ENCODE results near the gene PFKFB3.
"Not testable (repeated sequence)": the region's sequence is repeated elsewhere in the genome, so short reads cannot be mapped to it uniquely, and the experiment has no call there.

PFKFB3 gene

DNA sequence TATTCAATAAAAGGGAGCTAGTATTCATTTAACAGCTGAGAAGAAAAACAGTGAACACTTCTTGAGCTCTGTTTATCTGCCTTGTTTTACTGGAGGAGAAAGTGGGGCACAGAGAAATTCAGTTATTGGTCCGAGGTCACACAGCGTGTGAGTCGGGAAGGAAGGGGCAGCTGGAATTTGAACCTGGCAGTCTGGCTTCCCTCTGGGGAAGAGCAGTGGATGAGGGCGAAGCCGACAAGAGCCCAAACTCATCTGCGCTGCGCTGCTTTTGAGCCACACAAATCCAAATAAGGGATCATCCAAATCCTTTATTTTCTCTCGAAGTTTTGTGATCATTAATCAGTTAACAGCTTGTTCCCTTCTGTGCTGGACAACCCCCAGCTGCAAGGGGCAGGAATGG lies 23.7 kb upstream of the PFKFB3 start:
- no peak for DNase-seq

- no peak for DNase-seq
Observed at GRCh38 chr10:6180480-6181110, 22.1 kb upstream of the PFKFB3 start.

GRCh38 chr10:6181249-6181648 lies 21.5 kb upstream of the PFKFB3 start:
- DNase-seq = no peak

DNA sequence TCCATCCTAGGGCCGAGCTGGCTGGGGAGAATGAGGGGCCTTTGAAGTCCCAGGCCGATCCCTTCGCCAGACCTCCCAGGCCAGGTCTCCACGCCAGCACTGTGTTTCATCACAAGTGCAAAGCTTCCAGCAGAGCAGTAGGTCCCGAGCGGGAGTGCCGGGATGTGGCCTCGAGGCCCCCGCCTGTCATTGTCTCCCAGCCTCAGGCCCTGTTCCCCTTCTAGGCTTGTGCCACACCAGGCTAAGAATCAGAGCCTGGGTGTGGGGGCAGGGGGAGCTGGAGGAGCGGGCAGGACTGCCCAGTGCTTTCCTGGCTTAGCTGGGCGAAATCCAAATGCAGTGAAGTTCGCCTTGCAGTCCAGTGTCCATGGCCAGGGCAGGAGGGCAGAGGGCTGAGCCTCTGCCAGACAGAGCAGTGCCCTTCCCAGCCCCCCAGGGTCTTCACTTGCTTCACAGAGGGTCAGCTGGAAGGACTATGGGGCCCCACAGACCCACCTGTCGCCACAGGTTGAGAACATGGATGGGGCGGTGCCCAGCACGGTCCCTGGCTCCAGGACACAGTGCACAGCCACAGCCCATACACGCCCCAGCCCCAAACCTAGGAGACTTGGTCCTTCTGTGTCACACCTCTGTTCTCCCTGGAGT lies 20.2 kb upstream of the PFKFB3 start:
- DNase-seq = no peak

DNA sequence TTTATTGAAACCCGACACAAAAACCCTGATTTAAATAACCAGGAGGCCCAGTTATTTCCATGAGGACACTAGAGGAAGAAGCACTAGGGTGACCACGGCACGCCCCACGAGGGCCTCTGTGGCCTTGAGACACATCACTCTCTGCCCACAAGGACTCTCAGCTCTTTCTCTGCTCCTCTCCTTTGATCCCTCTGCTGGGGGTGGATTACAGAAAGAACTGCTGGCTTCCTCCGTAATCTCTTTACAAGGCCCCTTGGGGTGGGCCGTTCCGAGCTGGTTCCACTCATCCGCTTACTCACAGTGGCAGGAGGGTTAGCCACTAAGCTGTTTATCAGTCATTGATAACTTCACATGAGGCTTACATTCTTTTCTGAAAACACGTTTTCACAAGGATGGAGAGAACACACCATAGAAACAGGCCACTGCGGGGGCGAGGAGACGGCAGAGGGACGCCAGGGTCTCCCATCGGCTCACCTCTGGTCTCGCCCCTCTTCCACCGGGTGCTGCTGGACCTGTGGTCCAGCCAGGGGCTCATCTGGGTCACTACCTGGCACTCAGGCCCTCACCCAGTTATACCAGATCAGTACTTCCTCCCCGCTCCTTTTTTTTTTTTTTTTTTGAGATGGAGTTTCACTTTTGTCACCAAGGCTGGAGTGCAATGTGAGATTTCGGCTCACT lies 17.6 kb upstream of the PFKFB3 start:
- no peak for DNase-seq

DNA sequence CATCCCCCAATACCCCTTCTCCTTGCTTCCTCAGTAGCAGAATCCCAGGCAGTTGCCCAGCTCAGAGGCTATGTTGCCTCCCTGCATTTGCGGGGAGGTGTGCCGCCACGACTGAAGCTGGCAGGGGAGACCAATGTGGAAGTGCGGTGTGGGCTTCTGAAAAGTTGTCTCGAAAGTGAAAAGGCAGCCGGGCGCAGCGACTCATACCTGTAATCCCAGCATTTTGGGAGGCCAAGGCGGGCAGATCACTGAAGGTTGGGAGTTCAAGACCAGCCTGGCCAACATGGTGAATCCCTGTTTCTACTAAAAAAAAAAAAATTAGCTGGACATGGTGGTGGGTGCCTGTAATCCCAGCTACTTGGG lies 15.9 kb upstream of the PFKFB3 start:
- DNase-seq = no peak

DNA sequence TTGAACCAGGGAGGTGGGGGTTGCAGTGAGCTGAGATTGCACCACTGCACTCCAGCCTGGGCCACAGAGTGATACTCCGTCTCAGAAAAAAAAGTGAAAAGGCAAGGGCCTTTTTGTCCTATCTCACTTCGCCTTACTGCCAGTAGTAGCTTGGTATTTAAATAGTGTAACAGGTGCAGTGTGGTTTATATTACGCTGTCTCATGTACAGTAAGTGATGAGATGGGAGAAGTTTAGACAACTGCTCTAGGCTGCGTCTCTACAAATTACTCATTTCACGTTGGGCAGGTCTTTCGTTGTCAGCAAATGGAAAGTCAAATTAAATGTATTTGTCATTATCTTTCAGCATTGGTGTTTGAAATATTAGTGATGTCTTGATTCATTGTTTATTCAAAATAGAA lies 15.5 kb upstream of the PFKFB3 start:
- DNase-seq = no peak

- DNase-seq = not testable (repeated sequence)
Observed at GRCh38 chr10:6190033-6190432, 12.7 kb upstream of the PFKFB3 start.

DNA sequence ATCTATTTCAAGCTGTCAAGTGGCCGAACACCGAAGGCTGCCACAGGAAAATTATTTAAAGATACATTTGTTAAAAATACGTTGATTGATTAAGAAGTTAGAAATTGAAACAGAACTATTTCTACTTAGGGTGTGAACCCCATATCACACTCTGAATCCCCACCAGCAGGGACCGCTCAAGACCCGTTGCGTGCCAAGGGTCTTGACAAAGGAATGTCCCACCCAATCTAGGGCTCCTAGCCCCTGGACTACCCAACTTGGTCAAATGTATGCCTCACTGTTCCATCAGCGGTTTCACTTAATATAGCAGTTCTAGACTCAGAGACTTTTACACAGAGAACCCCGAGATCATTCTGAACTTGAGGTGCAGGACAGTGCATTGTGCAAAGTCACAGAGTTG lies 11.6 kb upstream of the PFKFB3 start:
- no peak for DNase-seq

DNA sequence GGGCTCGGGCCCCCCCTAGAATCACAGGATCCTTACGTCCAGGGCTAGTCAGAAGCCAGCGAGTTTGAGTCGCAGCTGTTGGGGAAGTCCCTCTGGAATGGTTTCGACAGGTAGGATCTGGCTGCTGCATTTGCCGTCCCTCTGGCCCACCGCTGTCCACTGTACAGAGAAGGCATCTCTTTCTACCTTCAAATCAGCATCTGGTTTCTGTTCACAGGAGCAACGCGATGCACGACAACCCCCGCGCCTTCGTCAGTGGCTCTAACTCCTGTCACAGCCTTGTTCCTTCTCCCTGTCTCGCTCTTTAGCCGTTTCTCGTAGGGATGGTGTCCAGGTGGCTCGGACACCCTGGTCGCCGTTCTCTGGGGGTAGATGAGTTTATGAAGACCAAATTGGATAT lies 11.2 kb upstream of the PFKFB3 start:
- DNase-seq = no peak

GRCh38 chr10:6193342-6193741 lies 9.4 kb upstream of the PFKFB3 start:
- not testable (repeated sequence) for DNase-seq

GRCh38 chr10:6194311-6194710 lies 8.4 kb upstream of the PFKFB3 start:
- DNase-seq = no peak

DNA sequence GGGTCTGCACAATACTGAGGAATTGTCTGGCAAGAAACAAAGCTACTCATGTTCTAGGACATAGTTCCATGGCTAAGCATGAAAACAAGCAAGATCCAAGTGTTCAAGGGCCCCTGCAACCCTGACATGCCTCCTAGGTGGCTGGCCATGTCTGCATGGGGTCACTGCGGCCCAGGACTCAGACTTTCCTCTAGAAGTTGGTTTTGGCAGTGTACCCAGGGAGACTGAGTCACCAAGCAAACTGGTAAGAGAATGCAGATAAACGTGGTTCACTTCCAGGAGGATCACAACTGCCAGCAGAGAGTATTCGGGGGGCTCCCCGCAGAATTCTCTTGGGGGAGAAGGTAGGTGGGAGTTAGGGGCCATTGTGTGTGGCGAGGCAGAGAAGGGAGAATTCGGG lies 7.4 kb upstream of the PFKFB3 start:
- no peak for DNase-seq

DNA sequence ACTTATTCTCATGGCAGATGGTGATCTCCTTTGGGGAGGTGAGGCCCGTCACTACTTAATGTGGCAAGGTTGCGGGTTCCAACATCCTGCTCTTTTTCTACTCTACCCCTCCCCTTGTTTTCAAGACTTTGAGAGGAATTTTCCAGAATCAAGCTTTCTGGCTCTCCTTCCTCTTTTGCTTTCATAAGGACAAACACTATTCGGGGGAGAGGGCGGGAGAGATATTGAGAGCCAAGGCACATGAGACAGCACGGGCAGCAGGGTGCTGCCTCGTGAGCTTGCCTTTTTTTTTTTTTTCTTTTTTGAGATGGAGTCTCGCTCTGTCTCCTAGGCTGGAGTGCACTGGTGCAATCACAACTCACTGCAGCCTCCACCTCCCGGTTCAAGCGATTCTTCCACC lies 6.9 kb upstream of the PFKFB3 start:
- no peak for DNase-seq

DNA sequence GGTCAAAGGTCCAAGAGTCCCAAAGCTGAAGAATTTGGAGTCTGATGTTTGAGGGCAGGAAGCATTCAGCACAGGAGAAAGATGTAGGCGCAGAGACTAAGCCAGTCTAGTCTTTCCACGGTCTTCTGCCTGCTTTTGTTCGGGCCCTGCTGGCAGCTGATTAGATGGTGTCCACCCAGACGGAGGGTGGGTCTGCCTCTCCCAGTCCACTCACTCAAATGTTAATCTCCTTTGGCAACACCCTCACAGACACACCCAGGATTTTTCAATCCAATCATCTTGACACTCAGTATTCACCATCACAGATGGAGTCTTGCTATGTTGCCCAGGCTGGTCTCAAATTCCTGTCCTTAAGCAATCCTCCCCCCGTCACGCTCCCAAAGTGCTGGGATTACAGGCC lies 6.2 kb upstream of the PFKFB3 start:
- not testable (repeated sequence) for DNase-seq

- DNase-seq = no peak
Observed at GRCh38 chr10:6197321-6197720, 5.4 kb upstream of the PFKFB3 start.

- no peak for DNase-seq
Observed at GRCh38 chr10:6198171-6198570, 4.6 kb upstream of the PFKFB3 start.

DNA sequence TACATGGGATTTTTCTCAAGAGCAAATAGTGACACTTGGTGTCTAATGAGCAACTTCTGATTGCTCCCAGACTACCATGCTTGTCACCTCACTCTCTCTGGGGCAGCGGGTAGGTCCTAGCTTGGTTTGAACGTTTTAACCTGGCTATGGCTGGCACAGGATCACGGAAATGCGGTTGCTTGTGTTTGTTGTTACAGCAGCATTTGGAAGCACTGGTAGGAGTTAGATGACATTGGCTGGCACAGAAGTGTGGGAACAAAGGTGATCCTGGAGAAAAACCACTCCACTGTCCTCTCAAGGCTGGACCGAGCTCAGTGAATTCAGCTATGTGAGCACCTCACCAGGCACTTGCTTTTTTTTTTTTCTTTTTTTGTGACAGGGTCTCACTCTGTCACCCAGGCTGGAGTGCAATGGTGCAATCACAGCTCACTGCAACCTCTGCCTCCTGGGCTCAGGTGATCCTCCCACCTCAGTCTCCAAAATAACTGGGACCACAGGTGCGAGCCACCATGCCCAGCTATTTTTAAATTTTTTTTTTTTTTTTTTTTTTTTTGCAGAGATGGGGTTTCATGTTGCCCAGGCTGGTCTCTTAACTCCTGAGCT lies 3.5 kb upstream of the PFKFB3 start:
- peak; percentile 53 for DNase-seq

GRCh38 chr10:6200440-6200733 lies 2.3 kb upstream of the PFKFB3 start:
- no peak for DNase-seq

GRCh38 chr10:6200734-6201515 lies 1.8 kb upstream of the PFKFB3 start:
- no peak for DNase-seq

DNA sequence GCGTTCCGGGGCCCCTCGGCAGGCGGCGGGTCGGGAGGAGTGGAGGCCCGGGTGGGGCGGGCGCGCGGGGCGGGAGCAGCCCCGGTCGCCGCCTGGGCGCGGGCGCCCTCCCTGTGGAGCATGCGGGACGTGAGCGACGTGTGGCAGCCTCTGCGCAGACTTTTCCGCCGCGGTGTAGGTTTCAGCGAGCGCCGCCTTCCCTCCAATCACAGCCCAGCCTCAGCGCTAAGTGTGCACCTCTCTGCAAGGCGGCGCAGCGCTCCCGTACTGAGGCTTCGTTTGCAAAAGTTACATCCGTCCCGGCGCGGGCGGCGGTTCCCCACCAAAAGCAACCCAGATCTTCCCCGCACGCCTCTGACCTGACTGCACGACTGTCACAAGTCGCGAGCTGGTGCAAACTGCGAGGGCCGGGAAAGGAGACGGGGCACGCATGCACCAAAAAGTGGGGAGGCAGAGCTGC lies 1.2 kb upstream of the PFKFB3 start:
- no peak for DNase-seq

GRCh38 chr10:6202098-6202683 lies 541 bp upstream of the PFKFB3 start:
- DNase-seq = no peak
